GM21423 (cell line): Measurements from ENCODE around the gene UTP15.

Experiments used
- ATAC-seq: cut with Tn5 transposase; IDR thresholded peaks from one replicate; pipeline ENCODE4 v1.9.1; 2021; ENCODE audit warnings: mild to moderate bottlenecking, moderate library complexity; ENCODE audit not compliant: unreplicated experiment

UTP15 gene

GRCh38 chr5:73564675-73565074, 868 bp upstream of the UTP15 start:
- no peak for ATAC-seq

GRCh38 chr5:73565969-73566547, 515 bp downstream of the UTP15 start:
- no peak for ATAC-seq

- no peak for ATAC-seq
Measured at GRCh38 chr5:73582285-73583145, 17.0 kb downstream of the UTP15 start.

GRCh38 chr5:73587923-73588322, 22.4 kb downstream of the UTP15 start:
- peak; percentile 81 for ATAC-seq

- ATAC-seq, result no peak
Measured at GRCh38 chr5:73591102-73591695, 25.7 kb downstream of the UTP15 start.

- ATAC-seq, result no peak
Measured at GRCh38 chr5:73591698-73592501, 26.4 kb downstream of the UTP15 start.

GRCh38 chr5:73592551-73592950, 27.0 kb downstream of the UTP15 start:
- ATAC-seq, result no peak

- ATAC-seq, result no peak
Measured at GRCh38 chr5:73596705-73597328, 31.3 kb downstream of the UTP15 start.

GRCh38 chr5:73599380-73599779, 33.8 kb downstream of the UTP15 start:
- ATAC-seq, result no peak

GRCh38 chr5:73603998-73604397, 38.5 kb downstream of the UTP15 start:
- ATAC-seq, result no peak

- no peak for ATAC-seq
Measured at GRCh38 chr5:73605223-73606087, 39.9 kb downstream of the UTP15 start.

- ATAC-seq, result no peak
Measured at GRCh38 chr5:73606206-73606753, 40.7 kb downstream of the UTP15 start.

- no peak for ATAC-seq
Measured at GRCh38 chr5:73607228-73607627, 41.7 kb downstream of the UTP15 start.

GRCh38 chr5:73612799-73613198, 47.3 kb downstream of the UTP15 start:
- ATAC-seq, result no peak

- ATAC-seq, result no peak
Measured at GRCh38 chr5:73615085-73615484, 49.5 kb downstream of the UTP15 start.

GRCh38 chr5:73615947-73616346, 50.4 kb downstream of the UTP15 start:
- no peak for ATAC-seq

- ATAC-seq, result no peak
Measured at GRCh38 chr5:73617510-73618279, 52.2 kb downstream of the UTP15 start.

GRCh38 chr5:73619606-73620333, 54.2 kb downstream of the UTP15 start:
- no peak for ATAC-seq
